Mammary epithelial cell (primary cell): Measurements from ENCODE around the gene TTLL6.

Experiments used
- CTCF ChIP-seq, 2 donors: IDR thresholded peaks in 1 of 2; conservative IDR thresholded peaks in 1 of 2; 2 replicates each; pipeline ENCODE4 v1.5.1; 2011 to 2012; ENCODE audit warnings: inconsistent platforms in 2 of 2, low read length in 2 of 2, mild to moderate bottlenecking in 2 of 2, control low read depth in 1 of 2, low read depth in 1 of 2; ENCODE audit not compliant: insufficient read depth in 1 of 2; ENCODE audit errors: extremely low read depth in 1 of 2
- EZH2 ChIP-seq: IDR thresholded peaks from 2 replicates; pipeline ENCODE4 v1.6.1; 2012; ENCODE audit warnings: low read length, inconsistent platforms, borderline replicate concordance

- no peak for TF ChIP-seq CTCF (conservative IDR thresholded peaks at IDR 0.05 in 1 of 2, IDR thresholded peaks at IDR 0.05 in 1 of 2; ENCODE audit: extremely low read depth in 1 of 2, insufficient read depth in 1 of 2, low read depth in 1 of 2, low read length in 2 of 2)
- TF ChIP-seq EZH2: no peak
Measured at GRCh38 chr17:48773245-48773644, 43.8 kb downstream of the TTLL6 start.
